H9 (cell line): Measurements from ENCODE around the gene ASTN2. TPM values are rescaled to one million over a fixed set of nuclear protein-coding genes. Genes with fewer than 3 reads are reported as not detected.

Experiments used
- DNase-seq: peaks from one replicate; pipeline ENCODE4 v3.0.0-alpha.2; 2017
- H2AFZ ChIP-seq: one replicate; pipeline ENCODE4 v1.6.1; 2013; ENCODE audit warnings: mild to moderate bottlenecking, low read length, control low read depth, moderate library complexity
- H2AK5ac ChIP-seq: 2 replicates; pipeline ENCODE4 v1.6.1; 2013; ENCODE audit warnings: low read length, control low read depth, mixed read lengths; ENCODE audit not compliant: insufficient read length
- H2BK120ac ChIP-seq: one replicate; pipeline ENCODE4 v1.6.1; 2013; ENCODE audit warnings: low read depth, mild to moderate bottlenecking, low read length, control low read depth, inconsistent platforms; ENCODE audit not compliant: poor library complexity, severe bottlenecking
- H2BK12ac ChIP-seq: 2 replicates; pipeline ENCODE4 v1.6.1; 2013; ENCODE audit warnings: low read length, control low read depth, mixed read lengths, low read depth; ENCODE audit not compliant: insufficient read length
- H2BK15ac ChIP-seq: 2 replicates; pipeline ENCODE4 v1.6.1; 2013; ENCODE audit warnings: low read depth, low read length, control low read depth
- H2BK20ac ChIP-seq: one replicate; pipeline ENCODE4 v1.6.1; 2013; ENCODE audit warnings: low read depth, mild to moderate bottlenecking, low read length, control low read depth, inconsistent platforms; ENCODE audit not compliant: poor library complexity, severe bottlenecking
- H2BK5ac ChIP-seq: 2 replicates; pipeline ENCODE4 v1.6.1; 2013; ENCODE audit warnings: low read length, control low read depth, mixed read lengths; ENCODE audit not compliant: insufficient read length
- H3K14ac ChIP-seq: 2 replicates; pipeline ENCODE4 v1.6.1; 2013; ENCODE audit warnings: low read length, control low read depth; ENCODE audit not compliant: insufficient read depth
- H3K18ac ChIP-seq: 2 replicates; pipeline ENCODE4 v1.6.1; 2013; ENCODE audit warnings: low read depth, mild to moderate bottlenecking, mixed read lengths, low read length, control low read depth; ENCODE audit not compliant: insufficient read length
- H3K23ac ChIP-seq: 2 replicates; pipeline ENCODE4 v1.6.1; 2013; ENCODE audit warnings: low read length, control low read depth, mixed read lengths, low read depth; ENCODE audit not compliant: insufficient read length
- H3K23me2 ChIP-seq: 2 replicates; pipeline ENCODE4 v1.6.1; 2013; ENCODE audit warnings: low read depth, mild to moderate bottlenecking, mixed read lengths, low read length, control low read depth; ENCODE audit not compliant: insufficient read length, poor library complexity, severe bottlenecking
- H3K27ac ChIP-seq: 2 replicates; pipeline ENCODE4 v1.5.1; 2013; ENCODE audit warnings: low read length, control low read depth, mixed read lengths, low read depth; ENCODE audit not compliant: insufficient read length
- H3K27me3 ChIP-seq: 2 replicates; pipeline ENCODE4 v1.6.1; 2013; ENCODE audit warnings: low read length, control low read depth, inconsistent platforms; ENCODE audit not compliant: insufficient read depth
- H3K4ac ChIP-seq: 2 replicates; pipeline ENCODE4 v1.6.1; 2013; ENCODE audit warnings: low read depth, mild to moderate bottlenecking, control low read depth, inconsistent platforms, low read length, moderate library complexity
- H3K4me1 ChIP-seq: 2 replicates; pipeline ENCODE4 v1.6.1; 2013; ENCODE audit warnings: low read length, control low read depth, inconsistent platforms; ENCODE audit not compliant: insufficient read depth
- H3K4me2 ChIP-seq: 2 replicates; pipeline ENCODE4 v1.6.1; 2013; ENCODE audit warnings: low read length, control low read depth, mixed read lengths; ENCODE audit not compliant: insufficient read length, insufficient read depth
- H3K56ac ChIP-seq: 2 replicates; pipeline ENCODE4 v1.6.1; 2013; ENCODE audit warnings: low read depth, mild to moderate bottlenecking, mixed read lengths, low read length, control low read depth; ENCODE audit not compliant: insufficient read length
- H3K79me1 ChIP-seq: 2 replicates; pipeline ENCODE4 v1.6.1; 2013; ENCODE audit warnings: low read depth, mild to moderate bottlenecking, moderate library complexity, low read length, control low read depth, inconsistent platforms; ENCODE audit not compliant: insufficient read depth, poor library complexity, severe bottlenecking
- H3K79me2 ChIP-seq: 2 replicates; pipeline ENCODE4 v1.6.1; 2013; ENCODE audit warnings: low read length, control low read depth, inconsistent platforms; ENCODE audit not compliant: insufficient read depth
- H3K9ac ChIP-seq: 2 replicates; pipeline ENCODE4 v1.6.1; 2013; ENCODE audit warnings: low read length, control low read depth, mixed read lengths; ENCODE audit not compliant: insufficient read length; ENCODE audit errors: extremely low read depth
- H3K9me3 ChIP-seq: one replicate; pipeline ENCODE4 v1.6.1; 2013; ENCODE audit warnings: low read depth, low read length, inconsistent platforms; ENCODE audit not compliant: control insufficient read depth
- H3T11ph ChIP-seq: one replicate; pipeline ENCODE4 v1.6.1; 2013; ENCODE audit warnings: mild to moderate bottlenecking, low read length, control low read depth, inconsistent platforms
- H4K20me1 ChIP-seq: one replicate; pipeline ENCODE4 v1.6.1; 2013; ENCODE audit not compliant: control insufficient read depth, insufficient read length, insufficient read depth
- H4K5ac ChIP-seq: 2 replicates; pipeline ENCODE4 v1.6.1; 2013; ENCODE audit warnings: low read depth, mild to moderate bottlenecking, mixed read lengths, low read length, control low read depth; ENCODE audit not compliant: insufficient read length
- H4K8ac ChIP-seq: replicated peaks from 2 replicates; pipeline ENCODE4 v1.6.1; 2013; ENCODE audit warnings: low read length, control low read depth, mixed read lengths, low read depth; ENCODE audit not compliant: insufficient read length
- H4K91ac ChIP-seq: 2 replicates; pipeline ENCODE4 v1.6.1; 2013; ENCODE audit warnings: low read depth, mild to moderate bottlenecking, moderate library complexity, mixed read lengths, low read length, control low read depth; ENCODE audit not compliant: insufficient read length
- H3K27ac Mint-ChIP-seq, 3 experiments: 2 replicates in 2 of 3; 3 replicates in 1 of 3; pipeline ENCODE4 v1.8.0; 2020 to 2021; ENCODE audit warnings: mixed read lengths in 3 of 3, mild to moderate bottlenecking in 1 of 3, moderate library complexity in 1 of 3
- H3K27me3 Mint-ChIP-seq: 2 replicates; pipeline ENCODE4 v1.8.0; 2021; ENCODE audit warnings: low read depth, mild to moderate bottlenecking, moderate library complexity, mixed read lengths
- H3K36me3 Mint-ChIP-seq, 3 experiments: 2 replicates in 2 of 3; 3 replicates in 1 of 3; pipeline ENCODE4 v1.8.0; 2020 to 2021; ENCODE audit warnings: low read depth in 3 of 3, mixed read lengths in 3 of 3; ENCODE audit not compliant: insufficient read depth in 1 of 3
- H3K4me1 Mint-ChIP-seq, 2 experiments: 2 replicates each; pipeline ENCODE4 v1.8.0; 2020; ENCODE audit warnings: mixed read lengths in 2 of 2
- H3K4me3 Mint-ChIP-seq, 2 experiments: 2 replicates in 1 of 2; 3 replicates in 1 of 2; pipeline ENCODE4 v1.8.0; 2020 to 2021; ENCODE audit warnings: mild to moderate bottlenecking in 2 of 2, mixed read lengths in 2 of 2, moderate library complexity in 1 of 2
- H3K9me3 Mint-ChIP-seq, 2 experiments: 2 replicates in 1 of 2; 3 replicates in 1 of 2; pipeline ENCODE4 v1.8.0; 2020; ENCODE audit warnings: mild to moderate bottlenecking in 2 of 2, mixed read lengths in 2 of 2, moderate library complexity in 1 of 2
- WGBS: extraction: QIAGEN DNeasy Blood & Tissue Kit; methylation state at CpG from one replicate; pipeline ENCODE4 v1.1.7; 2013; ENCODE audit warnings: missing lambda C conversion rate, low lambda C conversion rate, mixed read lengths; ENCODE audit not compliant: insufficient read length; ENCODE audit errors: extremely low coverage; 5-methylcytosine and 5-hydroxymethylcytosine counted together
- total RNA-seq: library from RNA; stranded (reverse); gene quantifications from 2 replicates; pipeline ENCODE4 v1.2.1, GENCODE V29; 2021
- TF ChIP-seq, protein P1 (sequence below): fragments of 200-600 bp; sonication (generic); conservative IDR thresholded peaks from 3 replicates; pipeline ENCODE4 v1.8.0; 2021; ENCODE audit warnings: antibody characterized with exemption, mild to moderate bottlenecking

ASTN2 gene
- total RNA-seq, 1 experiment from 2014 or later, result 9.7 TPM

DNA sequence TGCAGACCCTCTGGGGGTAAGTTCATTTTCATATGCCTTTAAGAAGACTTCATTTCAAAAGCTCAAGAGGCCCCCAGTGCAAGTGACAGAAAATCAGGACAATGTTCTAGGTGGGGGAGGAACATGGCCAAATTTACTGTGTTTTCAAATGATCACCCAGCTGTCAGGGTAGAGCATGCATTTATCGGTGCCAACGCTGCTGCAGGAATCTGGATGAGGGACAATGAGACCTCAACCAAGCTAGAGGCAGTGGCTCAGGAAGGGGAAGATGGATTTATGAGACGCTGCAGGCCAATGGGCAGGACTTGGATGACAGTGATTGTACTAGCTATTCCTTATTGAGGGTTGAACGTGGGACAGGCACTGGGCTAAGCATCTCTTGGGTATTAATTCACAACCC, 278.4 kb downstream of the ASTN2 start:
- TF ChIP-seq, protein P1, sequence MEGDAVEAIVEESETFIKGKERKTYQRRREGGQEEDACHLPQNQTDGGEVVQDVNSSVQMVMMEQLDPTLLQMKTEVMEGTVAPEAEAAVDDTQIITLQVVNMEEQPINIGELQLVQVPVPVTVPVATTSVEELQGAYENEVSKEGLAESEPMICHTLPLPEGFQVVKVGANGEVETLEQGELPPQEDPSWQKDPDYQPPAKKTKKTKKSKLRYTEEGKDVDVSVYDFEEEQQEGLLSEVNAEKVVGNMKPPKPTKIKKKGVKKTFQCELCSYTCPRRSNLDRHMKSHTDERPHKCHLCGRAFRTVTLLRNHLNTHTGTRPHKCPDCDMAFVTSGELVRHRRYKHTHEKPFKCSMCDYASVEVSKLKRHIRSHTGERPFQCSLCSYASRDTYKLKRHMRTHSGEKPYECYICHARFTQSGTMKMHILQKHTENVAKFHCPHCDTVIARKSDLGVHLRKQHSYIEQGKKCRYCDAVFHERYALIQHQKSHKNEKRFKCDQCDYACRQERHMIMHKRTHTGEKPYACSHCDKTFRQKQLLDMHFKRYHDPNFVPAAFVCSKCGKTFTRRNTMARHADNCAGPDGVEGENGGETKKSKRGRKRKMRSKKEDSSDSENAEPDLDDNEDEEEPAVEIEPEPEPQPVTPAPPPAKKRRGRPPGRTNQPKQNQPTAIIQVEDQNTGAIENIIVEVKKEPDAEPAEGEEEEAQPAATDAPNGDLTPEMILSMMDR, result no peak
- H3K23me2 ChIP-seq, result no peaks in the 10 kb centered on the region
- no peak overlapping the region for H3K4ac ChIP-seq
- H2BK20ac ChIP-seq, result no peak overlapping the region
- H3K79me1 ChIP-seq, result no peaks in the 10 kb centered on the region
- no peak overlapping the region for H4K91ac ChIP-seq
- H3K27me3 Mint-ChIP-seq, result peaks cover 2% of the 10 kb centered on the region; the same call in 1 of the 2 replicates
- H3K14ac ChIP-seq, result no peak overlapping the region; the same call in 1 of the 2 replicates
- peaks cover 4% of the 10 kb centered on the region; the same call in 1 of the 2 replicates for H3K4me1 ChIP-seq
- no peak overlapping the region for H2AFZ ChIP-seq
- H2BK120ac ChIP-seq, result no peak overlapping the region
- WGBS, result no CpG with 5 or more reads among the region's 4 CpGs
- no peaks in the 10 kb centered on the region for H3K9me3 Mint-ChIP-seq
- H4K20me1 ChIP-seq, result no peaks in the 10 kb centered on the region
- no peaks in the 10 kb centered on the region for H3K9me3 ChIP-seq
- no peak for DNase-seq
- H3K23ac ChIP-seq, result no peak overlapping the region
- no peak overlapping the region for H3K56ac ChIP-seq
- H3K4me3 Mint-ChIP-seq, result no peak overlapping the region
- no peak overlapping the region for H2AK5ac ChIP-seq
- H3K79me2 ChIP-seq, result no peaks in the 10 kb centered on the region
- H2BK12ac ChIP-seq, result no peak overlapping the region
- H3K9ac ChIP-seq, result no peak overlapping the region
- no peak overlapping the region for H3K4me2 ChIP-seq
- H3K27ac Mint-ChIP-seq, result no peak overlapping the region
- no peaks in the 10 kb centered on the region for H3K27me3 ChIP-seq
- no peak overlapping the region for H4K5ac ChIP-seq
- no peak overlapping the region for H4K8ac ChIP-seq
- no peak overlapping the region for H3K27ac ChIP-seq
- no peaks in the 10 kb centered on the region for H3K36me3 Mint-ChIP-seq
- no peak overlapping the region for H3K18ac ChIP-seq
- H3T11ph ChIP-seq, result no peak overlapping the region
- H2BK5ac ChIP-seq, result no peak overlapping the region
- H3K4me1 Mint-ChIP-seq, result peaks cover 20 to 27% of the 10 kb centered on the region in 2 experiments
- H2BK15ac ChIP-seq, result no peak overlapping the region
